Activated B cell treated with CpG ODN at 0.5 μM for 24 hours (primary cell): ENCODE measurements around the gene AP2A2. TPM values are rescaled to one million over a fixed set of nuclear protein-coding genes. Genes with fewer than 3 reads are reported as not detected.

Experiments
- ATAC-seq: fragments of 200-7000 bp; cut with Tn5 transposase; one replicate; pipeline ENCODE4 v1.10.0; 2021; ENCODE audit warnings: low read depth, mild to moderate bottlenecking, moderate library complexity
- CTCF ChIA-PET: fragments of 350-600 bp; sonication (Branson Sonifier 250); formaldehyde crosslinking; loops from one replicate; lab custom pipeline; 2021; ENCODE audit warnings: antibody characterized with exemption; lab: Charles Lee
- POLR2A ChIA-PET: fragments of 350-600 bp; sonication (Branson Sonifier 250); formaldehyde crosslinking; loops from one replicate; lab custom pipeline; 2021; ENCODE audit warnings: antibody characterized with exemption; lab: Charles Lee
- DNase-seq: peaks from one replicate; pipeline ENCODE4 v3.0.0; 2022
- H3K27ac Mint-ChIP-seq: one replicate; pipeline ENCODE4 v1.8.0; 2020; ENCODE audit warnings: mixed read lengths
- H3K27me3 Mint-ChIP-seq: one replicate; pipeline ENCODE4 v1.8.0; 2021; ENCODE audit warnings: mixed read lengths
- H3K36me3 Mint-ChIP-seq: one replicate; pipeline ENCODE4 v1.8.0; 2021; ENCODE audit warnings: low read depth, mixed read lengths
- H3K4me1 Mint-ChIP-seq: one replicate; pipeline ENCODE4 v1.8.0; 2021; ENCODE audit warnings: mixed read lengths
- H3K4me3 Mint-ChIP-seq: one replicate; pipeline ENCODE4 v1.8.0; 2020; ENCODE audit warnings: mild to moderate bottlenecking, mixed read lengths
- H3K9me3 Mint-ChIP-seq: one replicate; pipeline ENCODE4 v1.8.0; 2020; ENCODE audit warnings: mixed read lengths
- intact Hi-C: fragments of 100-400 bp; cut with micrococcal nuclease; formaldehyde crosslinking; loops from one replicate; pipeline ENCODE4 v1.15.1; 2024
- total RNA-seq: library from RNA; stranded (reverse); gene quantifications from 2 replicates; pipeline ENCODE4 v1.2.3, GENCODE V29; 2022
- TF ChIP-seq, protein P1 (sequence below): fragments of 200-600 bp; IDR thresholded peaks from one replicate; pipeline ENCODE4 v1.8.0; 2022; ENCODE audit warnings: antibody characterized with exemption, mild to moderate bottlenecking

The AP2A2 gene
- total RNA-seq, 1 donor from 2014 or later, result 49.6 TPM

DNA sequence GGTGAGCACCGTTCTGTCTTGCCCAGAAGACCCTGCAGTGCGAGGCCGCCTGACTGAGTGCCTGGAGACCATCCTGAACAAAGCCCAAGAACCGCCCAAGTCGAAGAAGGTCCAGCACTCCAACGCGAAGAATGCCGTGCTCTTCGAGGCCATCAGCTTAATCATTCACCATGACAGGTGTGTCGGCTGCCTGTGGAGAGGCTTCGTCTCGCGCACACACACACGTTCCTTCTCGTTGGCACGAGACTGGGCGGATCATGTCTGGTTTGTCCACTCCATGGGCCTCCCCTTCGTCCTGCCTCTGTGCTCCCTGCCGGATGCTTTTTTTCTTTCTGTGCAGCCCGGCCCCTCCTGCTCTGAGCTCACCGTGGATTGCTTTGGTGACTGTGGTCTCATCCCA is 59.7 kb downstream of the AP2A2 start:
- ChIA-PET CTCF (no interaction called here), POLR2A (no interaction called here)
- DNase-seq (no peak), ATAC-seq (no peak)
- Mint-ChIP-seq H3K27ac (no peak overlapping the region), H3K36me3 (peaks cover 76% of the 10 kb centered on the region), H3K9me3 (no peaks in the 10 kb centered on the region), H3K4me1 (no peaks in the 10 kb centered on the region), H3K4me3 (no peak overlapping the region), H3K27me3 (no peaks in the 10 kb centered on the region)
- TF ChIP-seq, protein P1, sequence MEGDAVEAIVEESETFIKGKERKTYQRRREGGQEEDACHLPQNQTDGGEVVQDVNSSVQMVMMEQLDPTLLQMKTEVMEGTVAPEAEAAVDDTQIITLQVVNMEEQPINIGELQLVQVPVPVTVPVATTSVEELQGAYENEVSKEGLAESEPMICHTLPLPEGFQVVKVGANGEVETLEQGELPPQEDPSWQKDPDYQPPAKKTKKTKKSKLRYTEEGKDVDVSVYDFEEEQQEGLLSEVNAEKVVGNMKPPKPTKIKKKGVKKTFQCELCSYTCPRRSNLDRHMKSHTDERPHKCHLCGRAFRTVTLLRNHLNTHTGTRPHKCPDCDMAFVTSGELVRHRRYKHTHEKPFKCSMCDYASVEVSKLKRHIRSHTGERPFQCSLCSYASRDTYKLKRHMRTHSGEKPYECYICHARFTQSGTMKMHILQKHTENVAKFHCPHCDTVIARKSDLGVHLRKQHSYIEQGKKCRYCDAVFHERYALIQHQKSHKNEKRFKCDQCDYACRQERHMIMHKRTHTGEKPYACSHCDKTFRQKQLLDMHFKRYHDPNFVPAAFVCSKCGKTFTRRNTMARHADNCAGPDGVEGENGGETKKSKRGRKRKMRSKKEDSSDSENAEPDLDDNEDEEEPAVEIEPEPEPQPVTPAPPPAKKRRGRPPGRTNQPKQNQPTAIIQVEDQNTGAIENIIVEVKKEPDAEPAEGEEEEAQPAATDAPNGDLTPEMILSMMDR, result no peak
- intact Hi-C loops, result no loop called here

DNA sequence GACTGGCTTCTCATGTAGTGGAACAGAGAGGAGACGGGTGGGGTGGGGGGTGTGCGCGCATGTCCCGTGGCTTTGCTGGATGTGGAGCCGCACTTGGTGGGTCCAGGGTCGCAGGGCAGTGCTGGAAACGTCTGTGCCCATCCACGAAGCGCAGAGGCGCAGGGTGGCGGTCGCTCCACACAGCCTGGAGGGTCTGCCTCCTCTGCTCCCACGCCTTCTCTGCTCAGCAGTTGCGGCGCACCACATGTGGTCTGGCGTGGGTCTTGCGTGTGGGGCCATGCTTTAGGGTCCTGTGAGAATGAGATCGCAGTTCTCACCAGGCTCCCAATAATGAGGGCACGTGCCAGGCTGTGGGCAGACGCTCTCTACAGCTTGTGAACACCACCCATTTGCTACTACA is 60.2 kb downstream of the AP2A2 start:
- intact Hi-C loops, result no loop called here
- TF ChIP-seq, protein P1, result no peak
- no peaks in the 10 kb centered on the region for H3K4me1 Mint-ChIP-seq
- no peak for ATAC-seq
- POLR2A ChIA-PET, result no interaction called here
- no peak for DNase-seq
- H3K9me3 Mint-ChIP-seq, result no peaks in the 10 kb centered on the region
- no peaks in the 10 kb centered on the region for H3K27me3 Mint-ChIP-seq
- H3K36me3 Mint-ChIP-seq, result peaks cover 73% of the 10 kb centered on the region
- CTCF ChIA-PET, result no interaction called here
- H3K4me3 Mint-ChIP-seq, result no peak overlapping the region
- H3K27ac Mint-ChIP-seq, result no peak overlapping the region

DNA sequence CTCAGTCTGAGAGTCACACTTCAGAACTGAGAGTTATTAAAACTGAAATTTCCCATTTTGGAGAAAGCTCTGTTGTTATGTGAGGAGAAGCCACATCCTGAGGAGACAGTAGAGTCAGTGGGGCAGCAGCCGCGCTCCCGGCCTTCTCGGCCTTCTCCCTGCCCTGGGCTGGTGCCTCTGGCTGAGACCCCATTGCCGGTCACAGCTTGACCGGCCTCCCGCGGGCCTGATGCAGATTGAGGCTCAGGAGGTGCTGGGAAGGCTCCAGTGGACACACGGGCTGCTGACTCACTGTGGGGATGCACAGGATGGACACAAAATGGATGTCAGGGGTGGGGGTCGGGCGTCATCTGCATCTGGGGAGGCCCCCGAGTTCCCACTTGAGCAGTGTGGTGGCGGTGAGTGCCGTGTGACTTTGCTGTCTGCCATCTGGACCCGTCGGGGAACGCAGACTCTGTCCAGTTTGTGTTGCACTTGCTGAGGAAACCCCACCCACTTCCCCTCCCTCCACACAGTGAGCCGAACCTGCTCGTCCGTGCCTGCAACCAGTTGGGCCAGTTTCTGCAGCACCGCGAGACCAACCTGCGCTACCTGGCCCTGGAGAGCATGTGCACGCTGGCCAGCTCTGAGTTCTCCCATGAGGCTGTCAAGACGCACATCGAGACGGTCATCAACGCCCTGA is 60.7 kb downstream of the AP2A2 start:
- peaks cover 72% of the 10 kb centered on the region for H3K36me3 Mint-ChIP-seq
- H3K9me3 Mint-ChIP-seq, result no peaks in the 10 kb centered on the region
- ChIA-PET CTCF (no interaction called here), POLR2A (no interaction called here)
- intact Hi-C loops, result no loop called here
- TF ChIP-seq, protein P1, result no peak
- H3K4me3 Mint-ChIP-seq, result no peak overlapping the region
- no peaks in the 10 kb centered on the region for H3K27me3 Mint-ChIP-seq
- DNase-seq, result no peak
- ATAC-seq, result no peak
- H3K27ac Mint-ChIP-seq, result no peak overlapping the region
- no peaks in the 10 kb centered on the region for H3K4me1 Mint-ChIP-seq

DNA sequence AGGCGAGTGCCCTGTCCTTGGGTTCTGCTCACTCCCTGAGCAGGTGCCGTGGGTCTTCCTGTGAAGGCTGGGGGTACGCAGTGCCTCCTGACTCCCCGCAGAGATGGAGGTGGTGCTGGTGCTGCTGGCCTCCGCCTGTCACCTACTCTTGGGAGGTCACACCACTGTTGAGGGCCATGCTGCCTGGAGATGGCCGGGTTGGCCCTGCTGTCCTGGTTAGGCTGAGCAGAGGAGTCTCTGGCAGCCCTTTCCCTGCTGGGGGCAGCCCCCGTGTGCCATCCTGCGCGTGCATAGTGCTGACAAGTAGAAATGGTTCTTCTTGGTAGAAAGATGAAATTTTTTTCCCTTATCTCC is 61.3 kb downstream of the AP2A2 start:
- Mint-ChIP-seq H3K36me3 (peaks cover 70% of the 10 kb centered on the region), H3K4me1 (no peaks in the 10 kb centered on the region), H3K27ac (no peak overlapping the region), H3K27me3 (no peaks in the 10 kb centered on the region), H3K9me3 (no peaks in the 10 kb centered on the region), H3K4me3 (no peak overlapping the region)
- CTCF ChIA-PET, result no interaction called here
- POLR2A ChIA-PET, result no interaction called here
- TF ChIP-seq, protein P1, result no peak
- DNase-seq (no peak), ATAC-seq (no peak)
- intact Hi-C loops, result no loop called here

DNA sequence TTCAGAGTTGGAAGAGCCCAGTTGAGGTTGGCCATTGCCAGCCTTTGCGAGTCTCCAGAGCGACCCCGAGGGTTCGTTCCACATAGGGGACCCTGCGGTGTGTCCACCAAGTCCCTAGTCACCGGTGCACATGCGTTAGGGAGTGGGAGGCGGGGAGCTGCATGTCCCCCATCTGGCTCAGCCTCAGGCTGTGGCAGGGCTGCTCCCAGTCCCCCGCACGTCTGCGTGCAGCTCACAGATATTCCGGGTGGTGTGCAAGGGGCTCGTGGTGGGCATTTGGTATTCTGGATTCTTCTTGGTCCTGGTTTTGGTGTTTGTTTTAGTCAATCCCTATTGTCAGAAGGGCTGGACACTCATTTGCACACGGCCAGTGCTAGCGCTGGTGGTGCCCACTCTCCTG is 62.0 kb downstream of the AP2A2 start:
- POLR2A ChIA-PET, result no interaction called here
- CTCF ChIA-PET, result no interaction called here
- no peak overlapping the region for H3K27ac Mint-ChIP-seq
- TF ChIP-seq, protein P1, result no peak
- DNase-seq (no peak), ATAC-seq (no peak)
- intact Hi-C loops, result no loop called here
- H3K4me1 Mint-ChIP-seq, result no peaks in the 10 kb centered on the region
- peaks cover 70% of the 10 kb centered on the region for H3K36me3 Mint-ChIP-seq
- H3K27me3 Mint-ChIP-seq, result no peaks in the 10 kb centered on the region
- no peak overlapping the region for H3K4me3 Mint-ChIP-seq
- H3K9me3 Mint-ChIP-seq, result no peaks in the 10 kb centered on the region
